CD4-positive, alpha-beta T cell treated with Interleukin-17A for 4 hours (primary cell): ENCODE measurements around the gene SLC36A3.
A peak's percentile ranks its signal among the peaks of the same experiment; 100 is the strongest.
"Not testable (repeated sequence)": the region's sequence is repeated elsewhere in the genome, so short reads cannot be mapped to it uniquely, and the experiment has no call there.

ENCODE experiments used
- DNase-seq: peaks from one replicate; pipeline ENCODE4 v3.0.0-alpha.2; 2020; ENCODE audit warnings: mixed read lengths

Gene SLC36A3

DNA sequence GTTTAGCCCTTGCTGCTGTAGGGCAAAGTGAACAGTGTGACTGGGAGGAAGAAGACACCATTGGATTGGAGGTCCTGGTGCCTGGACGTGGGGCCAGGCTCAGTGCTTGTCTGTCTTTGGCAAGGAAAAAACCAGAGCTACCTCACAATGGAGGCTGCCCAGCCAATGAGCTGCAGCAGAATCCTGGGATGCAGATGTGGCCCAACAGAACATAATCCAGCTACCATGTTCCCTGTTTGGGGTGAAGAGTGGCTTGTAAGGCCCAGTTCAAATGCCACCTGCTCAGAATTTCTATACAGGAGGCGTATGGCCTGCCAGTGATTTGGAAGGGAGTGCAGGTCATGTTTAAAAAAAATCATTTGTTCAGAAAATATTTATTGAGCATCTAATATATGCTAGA, at the start of gene SLC36A3:
SLC36A3 (minus strand) TSS at position 101 of the 400 bp plus-strand sequence. CDS start 412 bp downstream, outside the sequence.
- DNase-seq, result no peak

DNA sequence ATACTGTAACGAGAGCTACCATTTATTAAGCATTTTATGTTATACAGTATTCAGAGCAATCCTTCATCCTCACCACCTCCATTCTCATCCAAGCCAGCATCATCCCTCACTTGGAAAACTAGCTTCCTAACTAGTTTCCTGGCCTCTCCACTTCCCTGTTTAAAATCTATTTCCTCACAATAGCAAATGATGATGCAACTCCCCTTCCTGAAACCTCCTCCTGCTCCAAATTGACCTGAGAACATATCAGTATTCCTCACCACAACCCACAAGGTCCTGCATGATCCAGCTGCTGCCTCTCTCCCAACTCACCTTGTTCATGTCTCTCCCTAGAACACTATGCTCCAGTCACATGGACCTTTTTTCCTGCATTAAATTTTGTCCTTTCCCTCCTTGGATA, 48.1 kb upstream of the SLC36A3 start:
- no peak for DNase-seq

GRCh38 chr5:151348789-151349188, 45.2 kb upstream of the SLC36A3 start:
- no peak for DNase-seq

- no peak for DNase-seq
Observed at GRCh38 chr5:151347369-151347768, 43.8 kb upstream of the SLC36A3 start, which contains the start of gene SLC36A2. TSS of gene SLC36A2 (minus strand) at chr5:151347559. CDS start at chr5:151347460, 99 bp downstream.

GRCh38 chr5:151345808-151346478, 42.4 kb upstream of the SLC36A3 start:
- no peak for DNase-seq

DNA sequence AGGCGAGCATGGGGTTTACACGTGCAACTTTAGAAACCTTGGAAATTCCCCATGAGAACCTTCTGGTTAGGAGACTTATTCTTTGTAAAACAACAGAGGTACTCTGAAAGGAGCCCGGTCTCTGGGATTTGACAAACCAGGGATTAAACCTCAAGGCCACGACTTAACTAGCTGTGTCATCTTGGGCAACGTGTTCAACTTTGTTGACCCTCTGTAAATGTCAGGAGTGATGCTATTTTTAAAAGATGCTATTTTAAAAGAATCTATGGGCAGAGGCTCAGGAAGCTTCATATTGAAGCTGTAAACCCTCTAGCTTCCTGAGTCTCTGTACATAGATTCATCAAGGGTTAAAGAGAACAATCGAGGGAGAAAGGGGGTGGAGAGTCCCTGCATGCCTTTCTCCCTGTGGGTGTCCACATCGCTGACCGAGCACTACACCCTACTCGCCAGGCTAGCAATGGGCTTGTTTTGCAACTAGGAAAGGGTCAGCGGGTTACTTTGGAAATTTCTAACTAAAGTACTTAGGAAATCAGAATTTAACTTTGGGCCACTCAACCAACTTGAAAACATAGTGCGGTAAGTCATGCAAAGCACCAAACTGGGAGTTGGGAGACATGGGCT, 41.7 kb upstream of the SLC36A3 start:
- DNase-seq, result no peak

GRCh38 chr5:151344088-151344487, 40.5 kb upstream of the SLC36A3 start:
- no peak for DNase-seq

DNA sequence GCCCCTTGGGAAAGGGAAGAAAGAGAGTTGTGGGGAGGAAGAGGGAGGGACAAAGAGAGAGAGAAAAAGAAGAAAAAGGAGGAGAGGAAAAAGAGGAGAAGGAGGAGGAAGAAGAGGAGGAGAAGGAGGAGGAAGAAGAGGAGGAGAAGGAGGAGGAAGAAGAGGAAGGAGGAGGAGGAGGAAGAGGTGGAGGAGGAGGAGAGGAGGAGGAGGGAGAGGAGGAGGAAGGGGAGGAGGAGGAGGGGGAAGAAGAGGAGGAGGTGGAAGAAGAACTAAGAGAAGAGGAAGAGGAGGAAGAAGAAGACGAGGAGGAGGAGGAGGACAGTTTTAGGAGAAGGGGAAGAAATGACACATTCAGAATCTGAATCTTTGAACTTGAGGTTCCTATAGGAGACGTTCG, 36.4 kb upstream of the SLC36A3 start:
- no peak for DNase-seq

DNA sequence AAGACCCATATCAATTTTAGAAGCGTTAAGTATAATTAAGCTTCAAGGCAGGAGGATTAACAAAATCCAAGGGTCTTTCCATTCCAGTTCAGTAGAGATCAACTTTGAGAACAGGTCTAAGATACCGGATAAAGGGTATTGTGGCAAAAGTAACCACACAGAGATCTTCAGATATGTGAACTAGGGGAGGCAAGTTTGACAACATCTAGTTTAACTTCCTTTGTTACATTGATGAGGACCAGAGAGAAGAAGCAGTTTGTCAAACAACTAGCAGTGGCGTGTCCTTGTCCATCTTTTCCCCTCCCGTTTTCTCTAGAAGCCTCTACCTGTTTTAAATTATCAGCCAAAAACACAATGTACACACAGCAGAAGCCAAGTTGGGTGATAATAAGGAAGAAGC, 35.2 kb upstream of the SLC36A3 start:
- no peak for DNase-seq

- no peak for DNase-seq
Observed at GRCh38 chr5:151332857-151333256, 29.3 kb upstream of the SLC36A3 start.

- no peak for DNase-seq
Observed at GRCh38 chr5:151328734-151329133, 25.2 kb upstream of the SLC36A3 start.

- DNase-seq, result no peak
Observed at GRCh38 chr5:151327585-151327984, 24.0 kb upstream of the SLC36A3 start.

GRCh38 chr5:151326266-151326665, 22.7 kb upstream of the SLC36A3 start:
- no peak for DNase-seq

DNA sequence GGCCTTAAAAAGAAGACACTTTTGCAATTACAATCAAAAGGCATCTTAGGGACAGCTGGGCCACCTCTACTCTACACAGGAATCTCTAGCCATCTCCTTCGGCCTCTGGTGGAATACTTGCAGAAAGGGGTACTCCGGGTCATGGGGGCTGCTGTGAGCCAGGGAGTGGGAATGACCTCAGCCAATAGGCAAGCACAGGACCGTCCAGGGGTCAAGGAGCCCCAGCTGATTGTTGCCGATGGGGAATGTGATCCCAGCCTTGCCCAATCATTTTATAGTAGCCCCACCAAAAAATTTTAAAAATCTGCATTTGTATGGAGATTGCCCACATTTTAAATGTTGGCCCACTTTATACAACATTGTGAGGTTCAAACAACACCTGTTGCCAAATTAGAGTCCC, 16.9 kb upstream of the SLC36A3 start:
- no peak for DNase-seq

- DNase-seq, result no peak
Observed at GRCh38 chr5:151318850-151319732, 15.5 kb upstream of the SLC36A3 start.

- DNase-seq, result no peak
Observed at GRCh38 chr5:151317871-151318270, 14.3 kb upstream of the SLC36A3 start.

GRCh38 chr5:151315998-151316597, 12.5 kb upstream of the SLC36A3 start:
- DNase-seq, result peak; percentile 50

GRCh38 chr5:151313357-151313756, 9.8 kb upstream of the SLC36A3 start:
- no peak for DNase-seq

DNA sequence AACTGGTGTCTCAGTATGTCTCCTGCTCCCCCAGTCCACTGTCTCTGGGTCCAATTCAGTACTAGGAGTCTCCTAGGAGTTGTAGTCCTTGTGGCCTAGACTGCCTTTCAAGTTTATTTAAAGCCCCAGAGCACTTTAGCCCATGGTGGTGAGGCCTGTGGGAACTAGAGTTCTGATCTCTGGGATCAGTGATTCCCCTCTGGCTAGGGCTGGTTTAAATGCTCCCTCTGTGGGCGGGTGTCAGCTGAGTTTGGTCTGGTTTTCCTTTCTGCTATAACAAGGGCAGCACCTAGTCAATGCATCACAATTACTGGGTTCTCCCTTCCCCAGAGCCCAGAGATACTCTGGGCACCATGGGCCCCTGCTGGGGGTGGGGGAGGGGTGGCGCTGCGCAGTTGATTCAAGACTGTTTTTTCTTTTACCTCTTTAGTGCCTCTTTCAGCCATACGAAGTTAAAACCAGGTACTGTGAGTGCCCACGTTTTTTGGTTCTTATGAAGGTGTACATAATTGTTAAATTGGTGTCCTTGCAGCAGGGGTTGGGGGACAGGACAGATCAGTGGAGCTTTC, 9.3 kb upstream of the SLC36A3 start:
- no peak for DNase-seq

DNA sequence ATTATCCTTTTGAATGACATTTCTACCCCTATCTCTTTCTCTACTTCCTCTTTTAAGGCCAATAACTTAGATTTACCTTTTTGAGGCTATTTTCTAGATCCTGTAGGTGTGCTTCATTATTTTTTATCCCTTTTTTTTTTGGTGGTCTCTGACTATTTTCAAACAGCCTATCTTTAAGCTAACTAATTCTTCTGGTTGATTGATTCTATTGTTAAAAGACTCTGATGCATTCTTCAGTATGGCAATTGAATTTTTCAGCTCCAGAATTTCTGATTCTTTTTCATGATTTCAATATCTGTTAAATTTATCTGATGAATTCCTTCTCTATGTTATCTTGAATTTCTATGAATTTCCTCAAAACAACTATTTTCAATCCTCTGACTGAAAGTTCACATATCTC, 7.4 kb upstream of the SLC36A3 start:
- no peak for DNase-seq

GRCh38 chr5:151309821-151310220, 6.3 kb upstream of the SLC36A3 start:
- DNase-seq, result not testable (repeated sequence)

DNA sequence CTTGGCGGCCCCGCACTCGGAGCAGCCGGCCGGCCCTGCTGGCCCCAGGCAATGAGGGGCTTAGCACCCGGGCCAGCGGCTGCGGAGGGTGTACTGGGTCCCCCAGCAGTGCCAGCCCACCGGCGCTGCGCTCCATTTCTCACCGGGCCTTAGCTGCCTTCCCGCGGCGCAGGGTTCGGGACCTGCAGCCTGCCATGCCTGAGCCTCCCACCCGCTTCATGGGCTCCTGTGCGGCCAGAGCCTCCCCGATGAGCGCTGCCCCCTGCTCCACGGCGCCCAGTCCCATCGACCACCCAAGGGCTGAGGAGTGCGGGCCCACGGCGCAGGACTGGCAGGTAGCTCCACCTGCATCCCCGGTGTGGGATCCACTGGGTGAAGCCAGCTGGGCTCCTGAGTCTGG, 5.7 kb upstream of the SLC36A3 start:
- not testable (repeated sequence) for DNase-seq
